ENCODE results near the gene PDGFRA. TPM values are rescaled to one million over a fixed set of nuclear protein-coding genes. Genes with fewer than 3 reads are reported as not detected.
A peak's percentile ranks its signal among the peaks of the same experiment; 100 is the strongest.
"Not testable (repeated sequence)": the region's sequence is repeated elsewhere in the genome, so short reads cannot be mapped to it uniquely, and the experiment has no call there.

Gene PDGFRA
- total RNA-seq, 1 donor from 2014 or later = 131 TPM

DNA sequence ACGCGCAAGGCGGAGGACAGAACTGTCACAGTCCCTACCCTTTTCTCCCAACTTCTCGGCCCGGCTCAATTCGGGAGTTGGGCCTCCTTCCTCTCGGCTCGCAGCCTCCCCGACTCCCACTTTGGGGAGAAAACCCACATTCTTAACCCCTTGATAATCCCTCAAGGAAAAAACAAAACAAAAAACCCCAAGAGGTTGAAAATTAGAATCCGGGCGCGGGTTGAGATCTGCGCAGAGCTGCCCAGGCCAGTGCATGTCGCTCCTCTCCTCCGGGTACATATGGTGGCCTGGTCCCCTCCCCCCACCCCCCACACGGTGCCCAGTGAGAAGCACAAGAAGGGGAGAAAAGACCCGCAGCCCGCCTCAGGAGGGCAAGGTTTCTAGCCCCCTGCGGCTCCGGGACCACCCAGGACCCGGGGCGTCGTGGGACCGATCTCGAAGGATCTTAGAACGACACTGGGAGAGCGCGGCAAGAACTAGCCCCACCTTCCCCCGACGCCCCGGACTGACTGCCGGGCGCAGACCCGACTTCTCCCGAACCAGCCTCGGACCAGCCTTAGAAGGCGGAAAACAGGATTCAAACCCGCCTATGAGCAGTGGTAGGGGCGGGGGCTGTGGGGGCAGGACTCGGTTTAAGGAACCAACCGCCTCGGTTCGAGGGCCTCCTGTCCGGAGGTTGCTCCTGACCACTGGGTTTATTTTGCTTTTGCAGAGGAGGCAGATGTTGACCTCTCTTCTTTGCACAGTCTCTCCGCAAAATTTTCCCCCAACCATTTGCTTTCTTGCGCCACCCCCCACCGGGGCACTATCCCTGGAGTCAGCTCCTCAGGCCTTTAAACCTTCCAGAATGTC, 2.5 kb upstream of the PDGFRA start:
- ATAC-seq (peak; percentile 74), DNase-seq (ENCODE audit: low spot score) (peak; percentile 87)
- intact Hi-C loops (cut with DNase I) = no loop called here

DNA sequence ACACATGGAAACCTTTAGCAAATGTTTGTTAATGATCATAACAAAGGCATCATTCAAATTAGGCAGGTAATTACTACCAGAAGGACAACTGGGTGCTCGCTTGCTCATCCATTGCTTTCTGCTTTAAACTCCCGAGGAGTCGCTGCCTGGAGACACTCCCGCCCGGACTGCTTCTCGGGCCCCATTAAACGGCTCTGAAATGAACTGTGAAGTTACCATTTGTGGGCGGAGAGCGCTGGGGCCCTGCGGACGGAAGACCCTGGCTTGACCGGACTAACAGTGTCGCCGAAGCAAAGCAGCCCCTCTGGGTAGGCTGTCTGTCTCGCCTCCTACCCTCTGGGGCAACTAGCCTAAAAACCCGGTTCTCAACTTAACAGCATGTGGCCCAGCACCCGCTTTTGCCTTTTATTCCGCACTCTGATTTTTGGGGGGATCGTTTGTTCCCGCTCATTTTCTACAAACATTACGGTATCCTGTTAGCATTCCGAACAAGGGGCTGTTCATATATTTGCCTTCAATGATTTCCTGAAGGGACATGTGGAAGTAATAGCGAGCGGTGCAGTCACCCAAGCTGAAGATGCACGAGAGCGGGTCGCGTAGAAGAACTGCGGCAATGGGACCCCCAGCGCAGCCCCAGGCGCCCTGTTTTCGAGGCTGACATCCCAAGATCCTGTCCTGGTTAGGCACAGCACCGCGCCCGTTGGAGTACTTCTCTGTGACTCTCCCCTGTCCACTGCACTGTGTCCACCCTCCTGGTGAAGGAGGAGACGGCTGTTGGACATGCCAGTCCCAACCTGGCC, 1.6 kb upstream of the PDGFRA start:
- intact Hi-C loops (cut with DNase I) = no loop called here
- peak; percentile 62 for DNase-seq (ENCODE audit: low spot score)
- peak; percentile 33 for ATAC-seq

GRCh38 chr4:54228056-54228527, 1.0 kb upstream of the PDGFRA start:
- DNase-seq (ENCODE audit: low spot score) = peak; percentile 89
- intact Hi-C loops (cut with DNase I) = no loop called here
- peak; percentile 82 for ATAC-seq

- ATAC-seq (no peak), DNase-seq (ENCODE audit: low spot score) (no peak)
- intact Hi-C loops (cut with DNase I) = no loop called here
These were observed 547 bp upstream of the PDGFRA start for GRCh38 chr4:54228546-54228945.

- no peak for DNase-seq (ENCODE audit: low spot score)
- intact Hi-C loops (cut with DNase I) = no loop called here
- ATAC-seq = no peak
These were observed 764 bp downstream of the PDGFRA start for GRCh38 chr4:54229631-54230483.

DNA sequence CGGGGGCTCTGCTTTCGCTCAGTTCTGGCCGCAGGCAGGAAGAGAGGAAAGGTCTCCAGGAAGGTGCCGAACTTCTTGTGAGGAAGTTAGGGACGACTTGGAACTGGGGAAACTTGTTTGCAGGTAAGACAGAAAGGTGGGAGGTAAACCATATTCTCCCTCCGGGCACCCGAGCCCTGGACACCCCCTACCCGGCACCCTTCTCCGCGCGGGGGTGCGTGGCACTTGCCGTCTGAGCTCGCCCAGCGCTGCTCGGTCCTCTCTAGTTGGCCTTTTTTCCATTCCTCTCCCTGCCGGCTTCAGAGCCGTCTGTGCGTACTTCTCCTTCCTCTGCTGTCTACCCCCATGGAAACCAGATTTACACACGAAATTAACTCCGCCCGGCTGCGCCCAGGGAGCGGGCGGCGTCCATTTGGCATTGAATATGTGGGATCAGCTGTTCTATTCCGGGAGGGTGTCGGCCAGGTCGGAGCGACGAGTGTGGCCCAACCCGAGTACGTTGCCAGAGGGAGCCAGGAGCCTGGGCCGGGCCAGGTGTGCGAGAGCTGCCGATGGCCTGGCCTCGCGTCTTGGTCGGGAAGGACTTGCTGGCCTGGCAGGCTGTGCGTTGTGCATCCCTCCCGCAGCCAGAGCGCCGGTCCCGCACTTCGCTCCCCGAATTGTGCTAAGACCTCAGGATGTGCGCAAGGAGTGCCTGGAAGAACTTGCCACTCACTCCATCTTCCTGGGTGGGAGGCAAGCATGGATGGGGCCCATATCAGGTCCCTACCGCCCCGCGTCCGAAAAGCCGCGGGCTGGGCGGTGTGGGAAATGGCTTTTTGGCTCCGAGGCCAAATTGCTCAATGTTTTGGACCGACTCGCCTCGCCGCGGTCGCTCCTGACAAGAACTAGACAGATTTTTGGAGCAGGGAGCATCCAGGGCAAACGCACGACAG, 1.7 kb downstream of the PDGFRA start:
- DNase-seq (ENCODE audit: low spot score) (peak; percentile 72), ATAC-seq (no peak)
- intact Hi-C loops (cut with DNase I) = no loop called here

GRCh38 chr4:54231419-54231767, 2.3 kb downstream of the PDGFRA start:
- ATAC-seq = no peak
- intact Hi-C loops (cut with DNase I) = no loop called here
- DNase-seq (ENCODE audit: low spot score) = no peak

DNA sequence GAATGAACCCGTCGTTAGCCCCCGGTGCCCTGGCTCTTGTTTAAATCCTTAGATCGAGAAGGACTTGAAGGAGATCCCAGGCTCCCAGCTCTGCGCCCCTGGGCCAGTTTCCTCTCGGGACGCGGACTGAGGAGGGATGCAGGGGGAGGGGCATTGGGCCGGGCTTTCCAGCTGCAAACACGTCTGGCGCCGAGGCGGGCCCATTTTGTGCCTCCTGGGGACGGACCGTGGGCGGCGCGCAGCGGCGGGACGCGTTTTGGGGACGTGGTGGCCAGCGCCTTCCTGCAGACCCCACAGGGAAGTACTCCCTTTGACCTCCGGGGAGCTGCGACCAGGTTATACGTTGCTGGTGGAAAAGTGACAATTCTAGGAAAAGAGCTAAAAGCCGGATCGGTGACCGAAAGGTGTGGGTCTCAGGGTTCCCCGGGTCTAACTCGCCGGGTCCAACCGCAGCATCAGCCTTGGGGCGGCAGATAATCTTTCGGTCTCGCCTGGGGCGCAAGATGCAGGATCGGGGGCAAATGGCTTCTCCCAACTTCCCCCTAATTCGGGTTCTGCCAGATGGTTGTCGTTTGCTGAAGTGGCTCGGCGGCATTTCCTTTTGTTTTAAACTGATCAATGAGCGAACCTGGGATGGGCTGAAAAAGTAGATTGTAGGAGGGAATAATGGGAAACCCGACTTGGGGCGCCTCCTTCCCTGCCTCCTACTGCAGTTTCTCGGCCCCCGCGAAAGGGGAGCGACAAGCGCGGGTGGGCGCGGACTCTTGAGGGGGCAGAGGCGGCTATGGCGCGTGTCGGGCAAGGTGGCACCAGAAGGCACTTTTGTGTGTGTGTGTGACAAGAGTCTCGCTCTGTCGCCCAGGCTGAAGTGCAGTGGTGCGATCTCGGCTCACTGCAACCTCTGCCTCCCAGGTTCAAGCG, 2.9 kb downstream of the PDGFRA start:
- intact Hi-C loops (cut with DNase I) = no loop called here
- DNase-seq (ENCODE audit: low spot score) (peak; percentile 76), ATAC-seq (peak; percentile 8)

- DNase-seq (ENCODE audit: low spot score) (peak; percentile 93), ATAC-seq (peak; percentile 83)
- intact Hi-C loops (cut with DNase I) = no loop called here
These were observed 4.2 kb downstream of the PDGFRA start for GRCh38 chr4:54233277-54233696.

DNA sequence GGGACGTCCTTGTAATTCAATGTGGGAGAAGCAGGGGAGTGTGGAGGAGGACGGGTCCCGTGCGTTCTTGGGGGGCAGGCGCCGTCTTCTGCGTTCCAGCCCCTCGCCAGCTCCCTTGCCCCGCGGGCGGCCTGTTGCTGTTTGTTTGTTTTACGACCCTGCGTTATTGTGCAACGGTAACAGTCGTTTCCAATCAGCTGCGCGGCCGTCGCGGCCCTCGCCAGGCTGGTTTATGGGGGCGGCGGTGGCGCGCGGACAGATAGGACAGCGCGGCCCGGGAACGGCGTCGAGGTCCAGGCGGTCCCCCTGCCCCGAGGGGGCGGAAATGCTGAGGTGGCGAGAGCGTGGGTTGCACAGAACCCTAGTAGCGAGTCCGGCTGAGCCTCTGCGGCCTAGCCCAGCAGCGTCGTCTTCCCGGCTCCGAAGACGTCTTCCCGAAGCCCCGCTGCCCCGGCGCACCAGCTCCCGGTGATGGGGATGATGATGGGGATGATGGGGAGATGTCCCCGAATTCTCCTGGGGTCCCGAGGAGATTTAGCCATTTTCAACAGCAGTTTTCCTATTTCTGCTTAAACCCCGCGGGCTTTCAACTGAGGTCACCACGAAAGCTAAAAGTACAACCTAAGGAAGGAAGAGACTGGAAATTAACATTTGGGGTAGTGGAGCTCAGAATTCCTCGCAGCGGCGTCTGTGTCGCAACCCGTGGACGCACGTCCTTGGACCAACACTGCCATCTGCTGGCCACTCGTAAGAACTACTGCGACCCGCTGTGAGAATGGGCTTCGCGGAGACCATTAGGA, 4.8 kb downstream of the PDGFRA start:
- DNase-seq (ENCODE audit: low spot score) = peak; percentile 91
- intact Hi-C loops (cut with DNase I) = no loop called here

DNA sequence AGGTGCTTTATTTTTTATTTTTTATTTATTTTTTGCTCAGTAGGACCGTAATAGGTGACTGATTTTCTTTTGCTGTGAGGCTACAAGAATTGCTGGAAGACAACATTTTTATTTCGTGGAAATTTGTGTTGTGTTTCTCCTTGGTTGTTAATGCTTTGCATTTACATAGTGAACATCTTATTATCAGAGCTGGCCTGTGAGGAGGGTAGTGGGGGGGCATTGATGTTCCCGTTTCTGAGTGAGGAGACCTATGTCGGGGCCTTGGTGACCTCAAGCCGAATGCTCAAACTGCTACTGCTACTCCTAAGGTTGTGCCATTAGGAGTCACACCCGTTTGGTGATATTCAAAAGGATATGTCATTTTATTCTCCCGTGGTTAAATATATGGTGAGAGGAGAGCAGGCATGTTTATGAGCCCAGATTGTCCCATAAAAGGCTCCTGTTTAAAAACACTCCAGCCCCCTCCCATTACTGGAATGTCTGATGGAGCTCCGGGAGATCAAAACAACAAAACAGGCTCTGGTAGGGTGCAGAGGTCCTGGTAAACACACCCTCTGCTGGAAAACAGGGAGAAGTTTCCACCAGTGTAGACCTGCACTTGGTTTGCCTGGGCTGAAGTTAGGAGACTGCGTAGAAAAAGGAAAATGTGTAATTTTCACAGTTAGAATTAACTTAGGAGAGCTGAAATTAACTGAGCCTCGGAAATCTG, 5.6 kb downstream of the PDGFRA start:
- intact Hi-C loops (cut with DNase I) = no loop called here
- DNase-seq (ENCODE audit: low spot score) (no peak), ATAC-seq (no peak)

More for the DNA sequence above, 4.8 kb downstream of the PDGFRA start:
- peak; percentile 64 for ATAC-seq

- intact Hi-C loops (cut with DNase I); ATAC-seq; DNase-seq (ENCODE audit: low spot score): not testable (repeated sequence)
These were observed 7.2 kb downstream of the PDGFRA start for GRCh38 chr4:54236316-54236715.

- ATAC-seq (no peak), DNase-seq (ENCODE audit: low spot score) (no peak)
- intact Hi-C loops (cut with DNase I) = no loop called here
These were observed 8.7 kb downstream of the PDGFRA start for GRCh38 chr4:54237770-54238169.

DNA sequence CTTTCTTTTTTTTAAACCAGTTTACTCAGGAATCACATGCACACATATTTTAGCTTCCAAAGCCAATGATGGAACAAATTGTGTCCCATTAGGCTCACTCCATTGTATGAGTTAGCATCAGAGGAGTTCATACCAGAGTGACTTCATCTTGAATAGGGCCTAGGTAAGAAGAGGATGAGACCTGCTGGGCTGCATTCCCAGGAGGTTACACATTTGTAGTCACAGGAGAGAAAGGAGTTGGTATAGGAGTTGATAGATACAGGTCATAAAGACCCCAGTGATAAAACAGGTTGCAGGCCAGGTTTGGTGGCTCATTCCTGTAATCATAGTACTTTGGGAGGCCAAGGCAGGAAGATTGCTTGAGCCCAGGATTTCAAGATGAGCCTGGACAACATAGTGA, 9.3 kb downstream of the PDGFRA start:
- ATAC-seq (no peak), DNase-seq (ENCODE audit: low spot score) (no peak)
- intact Hi-C loops (cut with DNase I) = no loop called here

DNA sequence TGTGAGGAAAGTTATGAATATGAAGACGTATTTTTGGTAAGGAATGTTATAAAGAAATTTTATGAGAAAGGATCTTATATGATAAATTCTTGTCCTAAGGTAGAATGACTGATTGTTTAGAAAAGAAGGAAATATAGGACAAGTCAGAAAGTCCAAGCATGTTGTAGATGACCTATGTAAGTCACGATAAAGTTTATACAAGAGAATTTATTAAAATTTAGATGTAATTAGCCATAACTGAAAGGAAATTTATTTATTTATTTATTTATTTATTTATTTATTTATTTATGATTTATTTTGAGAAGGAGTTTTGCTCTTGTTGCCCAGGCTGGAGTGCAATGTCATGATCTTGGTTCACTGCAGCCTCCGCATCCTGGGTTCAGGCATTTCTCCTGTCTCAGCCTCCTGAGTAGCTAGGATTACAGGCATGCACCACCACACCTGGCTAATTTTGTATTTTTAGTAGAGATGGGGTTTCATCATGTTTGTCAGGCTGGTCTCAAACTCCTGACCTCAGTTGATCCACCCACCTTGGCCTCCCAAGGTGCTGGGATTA, 12.3 kb downstream of the PDGFRA start:
- intact Hi-C loops (cut with DNase I); DNase-seq (ENCODE audit: low spot score); ATAC-seq: not testable (repeated sequence)
